EL (cell line): ENCODE results near the gene DIP2C.

ENCODE experiments used
- DNase-seq: peaks from one replicate; pipeline ENCODE4 v3.0.0-alpha.2; 2016

DIP2C gene

GRCh38 chr10:244227-244626 lies 445.2 kb downstream of the DIP2C start:
- no peak for DNase-seq

DNA sequence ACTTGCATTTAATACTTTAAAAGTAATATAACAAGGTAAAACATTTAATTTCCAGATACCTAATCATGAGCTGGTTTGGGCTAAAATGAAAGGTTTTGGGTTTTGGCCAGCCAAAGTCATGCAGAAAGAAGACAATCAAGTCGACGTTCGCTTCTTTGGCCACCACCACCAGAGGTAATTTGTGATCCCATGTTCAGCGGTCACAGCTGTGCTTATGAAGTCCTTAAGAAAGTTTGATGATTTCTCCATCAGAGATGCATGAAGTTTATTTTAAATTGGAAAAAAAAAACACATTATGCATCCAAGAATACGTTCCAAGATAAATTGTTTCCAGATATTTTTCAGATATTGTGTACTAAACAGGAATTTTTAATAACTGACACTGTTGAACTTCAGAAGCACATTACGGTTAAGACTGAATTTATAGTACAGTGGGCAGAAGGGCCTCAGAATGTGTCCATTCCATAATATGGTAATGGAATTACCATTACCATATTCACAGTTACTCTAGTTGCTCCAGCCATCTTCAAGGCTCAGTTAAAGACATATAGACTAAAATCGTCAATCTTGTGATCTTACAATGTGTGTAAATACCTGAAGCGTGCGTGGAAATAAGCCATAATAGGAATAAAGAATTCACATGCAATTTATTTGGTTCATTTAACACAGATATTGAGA lies 447.4 kb downstream of the DIP2C start:
- DNase-seq: no peak

- DNase-seq: no peak
Measured at GRCh38 chr10:241451-241850, 448.0 kb downstream of the DIP2C start.

GRCh38 chr10:239109-239508 lies 450.4 kb downstream of the DIP2C start:
- peak; percentile 13 for DNase-seq

DNA sequence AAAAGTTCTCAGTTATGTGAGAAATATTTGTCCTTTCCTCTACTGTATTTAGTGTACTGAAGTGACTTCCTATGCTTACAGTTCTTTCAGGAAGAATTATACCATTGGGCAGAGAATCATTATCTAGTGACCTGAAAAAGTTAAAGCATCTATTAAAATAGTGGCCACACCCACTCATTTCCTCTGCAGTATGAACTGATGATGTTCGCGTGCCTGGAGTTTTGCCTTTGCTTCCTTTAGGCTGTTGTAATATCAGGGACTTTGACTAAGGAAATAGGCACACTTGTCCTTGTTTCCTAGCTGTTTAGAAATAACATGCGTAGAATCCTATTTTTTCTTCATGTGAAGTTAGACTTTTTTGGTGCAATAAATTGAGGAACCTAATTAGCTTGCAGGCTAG lies 453.6 kb downstream of the DIP2C start:
- DNase-seq: no peak

GRCh38 chr10:234708-235406 lies 454.6 kb downstream of the DIP2C start:
- no peak for DNase-seq

- no peak for DNase-seq
Measured at GRCh38 chr10:232878-233277, 456.6 kb downstream of the DIP2C start.

- DNase-seq: no peak
Measured at GRCh38 chr10:232061-232460, 457.4 kb downstream of the DIP2C start.

DNA sequence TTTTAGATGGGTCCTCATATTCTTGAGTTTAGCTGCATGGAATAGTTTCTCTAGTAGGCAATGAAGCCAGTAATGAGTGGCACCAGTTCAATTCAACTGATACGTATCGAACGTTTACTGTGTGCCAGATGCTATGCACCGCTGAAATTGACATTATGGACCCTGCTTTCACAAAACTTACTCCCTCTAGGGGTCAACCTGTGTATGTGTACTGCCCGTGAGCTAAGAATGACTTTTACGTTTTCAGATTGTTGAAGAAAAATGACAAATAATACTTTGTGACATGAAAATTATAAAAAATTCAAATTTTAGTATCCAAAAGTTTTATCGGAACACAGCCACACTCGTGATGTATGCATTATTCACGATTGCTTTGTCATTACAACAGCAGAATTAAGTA lies 458.7 kb downstream of the DIP2C start:
- DNase-seq: no peak

DNA sequence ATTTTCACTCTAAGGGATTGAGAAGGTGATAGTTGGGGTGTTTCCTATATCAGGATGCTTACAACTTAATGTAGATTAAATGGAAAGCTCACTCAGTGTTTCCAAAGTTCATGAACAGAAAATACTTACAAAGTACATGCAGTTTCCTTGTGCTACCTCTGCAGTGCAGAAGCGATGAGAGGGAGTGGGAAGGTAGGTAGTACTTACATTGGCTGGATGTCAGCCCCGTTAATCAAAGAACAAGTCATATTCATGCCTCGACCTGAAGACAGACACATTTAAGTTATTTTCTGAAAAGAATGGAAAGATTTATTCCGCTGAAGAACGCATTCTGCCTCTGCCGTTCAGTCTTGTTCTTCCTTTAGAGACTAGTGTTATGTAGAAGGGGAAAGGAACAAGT lies 461.1 kb downstream of the DIP2C start:
- no peak for DNase-seq

DNA sequence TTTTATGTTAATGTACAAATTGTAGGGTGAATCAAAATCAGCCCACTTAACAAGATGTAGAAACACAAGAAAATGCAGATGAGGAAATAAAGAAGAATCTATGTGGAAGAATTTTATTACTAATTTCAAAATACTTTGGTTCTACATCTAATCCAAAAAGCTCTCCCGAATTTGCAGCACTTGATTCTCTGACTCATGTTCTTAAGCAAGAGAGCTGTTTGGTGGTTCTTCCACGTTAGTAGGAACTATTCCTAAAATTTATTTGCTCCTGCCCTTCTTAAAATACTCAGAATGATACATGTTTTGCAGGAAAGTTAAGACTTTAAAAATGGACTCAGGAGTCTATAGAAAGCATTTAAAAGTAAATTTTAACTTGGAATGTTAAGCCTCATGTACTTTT lies 462.5 kb downstream of the DIP2C start:
- peak; percentile 14 for DNase-seq

GRCh38 chr10:226018-226417 lies 463.4 kb downstream of the DIP2C start:
- no peak for DNase-seq

DNA sequence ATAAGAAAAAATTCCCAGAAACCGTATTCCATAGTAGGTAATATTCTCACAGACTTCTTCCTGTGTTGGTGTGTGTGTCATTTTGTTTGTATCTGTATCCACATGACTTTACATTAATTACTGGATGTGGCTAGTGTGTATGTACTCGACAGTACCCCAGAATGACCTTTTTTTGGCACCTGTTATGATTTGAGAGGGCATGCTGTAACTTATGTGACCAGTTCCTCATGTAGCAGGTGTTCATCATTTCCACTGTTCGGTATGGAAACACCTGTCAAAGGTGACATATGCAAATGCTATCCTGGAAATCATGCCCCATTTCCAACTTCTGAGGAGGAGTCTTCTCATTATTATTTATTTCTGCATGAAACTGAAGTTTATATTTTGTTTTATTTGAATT lies 464.9 kb downstream of the DIP2C start:
- no peak for DNase-seq
